NCI-H2196 (cell line): ENCODE data around the gene SLC17A3.

Source experiments
- DNase-seq: peaks from one replicate; lab custom pipeline; 2025; ENCODE audit not compliant: unreplicated experiment; lab: John Stamatoyannopoulos, UW

SLC17A3 gene

GRCh38 chr6:25835442-25836283, 38.4 kb downstream of the SLC17A3 start:
- no peak for DNase-seq

GRCh38 chr6:25834950-25835349, 39.1 kb downstream of the SLC17A3 start:
- no peak for DNase-seq

- no peak for DNase-seq
Observed at GRCh38 chr6:25833136-25833535, 40.9 kb downstream of the SLC17A3 start.

- DNase-seq = no peak
Observed at GRCh38 chr6:25832670-25833069, 41.4 kb downstream of the SLC17A3 start.

GRCh38 chr6:25832307-25832662, 41.8 kb downstream of the SLC17A3 start:
- DNase-seq = no peak

- no peak for DNase-seq
Observed at GRCh38 chr6:25831532-25832306, 42.3 kb downstream of the SLC17A3 start, which contains the start of gene SLC17A1. Gene SLC17A1, minus strand, starts transcription at chr6:25832052. Its CDS starts 1,495 bp downstream, at chr6:25830557.

GRCh38 chr6:25830458-25830857, 43.6 kb downstream of the SLC17A3 start:
- no peak for DNase-seq

GRCh38 chr6:25829375-25829774, 44.7 kb downstream of the SLC17A3 start:
- DNase-seq = no peak

- DNase-seq = no peak
Observed at GRCh38 chr6:25821341-25821740, 52.7 kb downstream of the SLC17A3 start.

- DNase-seq = no peak
Observed at GRCh38 chr6:25816252-25816651, 57.8 kb downstream of the SLC17A3 start.

- DNase-seq = no peak
Observed at GRCh38 chr6:25815194-25815593, 58.8 kb downstream of the SLC17A3 start.

- no peak for DNase-seq
Observed at GRCh38 chr6:25804804-25805203, 69.2 kb downstream of the SLC17A3 start.

GRCh38 chr6:25801436-25801835, 72.6 kb downstream of the SLC17A3 start:
- DNase-seq = no peak
